Keratinocyte (primary cell): Measurements from ENCODE around the gene PACSIN2. TPM values are rescaled to one million over a fixed set of nuclear protein-coding genes. Genes with fewer than 3 reads are reported as not detected.

Experiments
- DNase-seq: peaks from one replicate; pipeline ENCODE4 v3.0.0-alpha.2; 2011; ENCODE audit warnings: low read depth, missing footprints, low spot score
- FAIRE-seq: peaks from 2 replicates; lab custom pipeline; 2011; peaks lifted over from hg19 to GRCh38; lab: Jason Lieb, UNC
- H2AFZ ChIP-seq: 2 replicates; pipeline ENCODE4 v1.6.0; 2012; ENCODE audit warnings: low read length, control low read depth, inconsistent platforms; ENCODE audit not compliant: control insufficient read depth
- H3K27ac ChIP-seq: 2 replicates; pipeline ENCODE4 v1.5.1; 2011; ENCODE audit warnings: low read length; ENCODE audit not compliant: control insufficient read depth, insufficient read depth
- H3K27me3 ChIP-seq: 3 replicates; pipeline ENCODE4 v1.6.0; 2011; ENCODE audit warnings: low read length; ENCODE audit not compliant: control insufficient read depth, insufficient read depth; ENCODE audit errors: extremely low read depth
- H3K36me3 ChIP-seq, 2 experiments: 2 replicates in 1 of 2; 3 replicates in 1 of 2; pipeline ENCODE4 v1.5.1; 2011; ENCODE audit warnings: low read length in 2 of 2, mild to moderate bottlenecking in 1 of 2; ENCODE audit not compliant: control insufficient read depth in 2 of 2, insufficient read depth in 2 of 2; ENCODE audit errors: extremely low read depth in 1 of 2
- H3K4me1 ChIP-seq: 3 replicates; pipeline ENCODE4 v1.5.1; 2011; ENCODE audit warnings: low read length; ENCODE audit not compliant: control insufficient read depth, insufficient read depth; ENCODE audit errors: extremely low read depth
- H3K4me2 ChIP-seq: 3 replicates; pipeline ENCODE4 v1.6.0; 2011; ENCODE audit warnings: low read depth, low read length; ENCODE audit not compliant: control insufficient read depth, insufficient read depth; ENCODE audit errors: extremely low read depth
- H3K4me3 ChIP-seq, 3 experiments: fragments of 200-600 bp in 1 of 3; sonication (generic) in 1 of 3; 2 replicates in 2 of 3; 3 replicates in 1 of 3; pipeline ENCODE4 v1.5.1; 2011 to 2016; ENCODE audit warnings: low read length in 3 of 3, mild to moderate bottlenecking in 3 of 3, control low read depth in 2 of 3, inconsistent platforms in 1 of 3, low read depth in 1 of 3, mixed read lengths in 1 of 3, mixed run types in 1 of 3, moderate library complexity in 1 of 3; ENCODE audit not compliant: control insufficient read depth in 2 of 3, insufficient read depth in 2 of 3; ENCODE audit errors: extremely low read depth in 1 of 3
- H3K79me2 ChIP-seq: 2 replicates; pipeline ENCODE4 v1.6.0; 2012; ENCODE audit warnings: low read length; ENCODE audit not compliant: control insufficient read depth, insufficient read depth
- H3K9ac ChIP-seq: 3 replicates; pipeline ENCODE4 v1.6.0; 2011; ENCODE audit warnings: low read length; ENCODE audit not compliant: control insufficient read depth, insufficient read depth; ENCODE audit errors: extremely low read depth
- H3K9me1 ChIP-seq: 3 replicates; pipeline ENCODE4 v1.6.0; 2011; ENCODE audit warnings: low read length; ENCODE audit not compliant: control insufficient read depth, insufficient read depth; ENCODE audit errors: extremely low read depth
- H3K9me3 ChIP-seq: 2 replicates; pipeline ENCODE4 v1.5.1; 2012; ENCODE audit warnings: low read depth, low read length; ENCODE audit not compliant: control insufficient read depth
- H4K20me1 ChIP-seq: 3 replicates; pipeline ENCODE4 v1.6.0; 2011; ENCODE audit warnings: low read length; ENCODE audit not compliant: control insufficient read depth, insufficient read depth; ENCODE audit errors: extremely low read depth
- CTCF ChIP-seq, 3 experiments: IDR thresholded peaks in 1 of 3; conservative IDR thresholded peaks in 1 of 3; optimal IDR thresholded peaks in 1 of 3; 2 replicates in 2 of 3; 3 replicates in 1 of 3; pipeline versions ENCODE3 to v1.5.1; 2011; ENCODE audit warnings: low read length in 3 of 3, mild to moderate bottlenecking in 3 of 3, moderate library complexity in 2 of 3, control low read depth in 1 of 3, inconsistent platforms in 1 of 3; ENCODE audit not compliant: insufficient read depth in 2 of 3; ENCODE audit errors: extremely low read depth in 1 of 3
- EZH2 ChIP-seq: IDR thresholded peaks from one replicate; pipeline ENCODE4 v1.6.1; 2012; ENCODE audit warnings: inconsistent platforms, mild to moderate bottlenecking, low read length, moderate library complexity
- dilution Hi-C: fragments of 300-500 bp; cut with MboI; formaldehyde crosslinking; loops from one replicate; pipeline ENCODE4 v1.7.0; 2020; ENCODE audit warnings: low sequenced_read_pairs; ENCODE audit not compliant: extremely low pct_ligation_motif_present
- polyA plus RNA-seq, 5 experiments: library from polyadenylated mRNA; depleted of rRNA in 3 of 5; stranded (reverse) in 3 of 5; stranded (forward) in 1 of 5; unstranded in 1 of 5; fragments of >200 nt; gene quantifications; 1 replicate in 1 of 5; 2 replicates in 3 of 5; 3 replicates in 1 of 5; pipeline versions ENCODE4 v1.2.1 to v1.2.3, GENCODE V29; 2011 to 2012; ENCODE audit warnings: missing spikeins in 2 of 5, low read depth in 1 of 5, low replicate concordance in 1 of 5

Gene PACSIN2
- polyA plus RNA-seq, 1 donor (not counting 4 experiments of a cell fraction or from before 2014, with no cell fraction given): 55.5 TPM

- peak overlapping the region; percentile 22 for H3K4me2 ChIP-seq
- H3K9ac ChIP-seq: no peak overlapping the region
- H3K4me3 ChIP-seq: no peak overlapping the region
- peaks cover 18% of the 10 kb centered on the region for H3K9me1 ChIP-seq
- TF ChIP-seq EZH2 (no peak), CTCF (optimal IDR thresholded peaks at IDR 0.05 in 1 of 3, IDR thresholded peaks at IDR 0.05 in 1 of 3, conservative IDR thresholded peaks at IDR 0.05 in 1 of 3; ENCODE audit: extremely low read depth in 1 of 3, insufficient read depth in 2 of 3, low read length in 3 of 3) (no peak)
- H3K27me3 ChIP-seq: no peaks in the 10 kb centered on the region
- H3K27ac ChIP-seq: no peak overlapping the region
- H3K4me1 ChIP-seq: peaks cover 44% of the 10 kb centered on the region
- FAIRE-seq (peak; percentile 76), DNase-seq (no peak)
- peaks cover 98% of the 10 kb centered on the region for H3K79me2 ChIP-seq
- no peaks in the 10 kb centered on the region for H3K9me3 ChIP-seq
- dilution Hi-C loops: no loop called here
- peaks cover 8% of the 10 kb centered on the region for H4K20me1 ChIP-seq
- peaks cover 0 to 3% of the 10 kb centered on the region in 2 experiments for H3K36me3 ChIP-seq
- no peak overlapping the region for H2AFZ ChIP-seq
Measured at GRCh38 chr22:43007519-43008102, 7.3 kb downstream of the PACSIN2 start.

- Histone ChIP-seq H3K27me3 (no peaks in the 10 kb centered on the region), H3K27ac (no peak overlapping the region), H3K36me3 (peaks cover 0 to 3% of the 10 kb centered on the region in 2 experiments), H3K4me1 (peaks cover 52% of the 10 kb centered on the region), H3K4me3 (no peak overlapping the region), H3K9me3 (no peaks in the 10 kb centered on the region), H4K20me1 (peaks cover 11% of the 10 kb centered on the region), H3K9me1 (peaks cover 21% of the 10 kb centered on the region), H3K79me2 (peaks cover 93% of the 10 kb centered on the region), H3K9ac (no peak overlapping the region), H3K4me2 (no peak overlapping the region), H2AFZ (no peak overlapping the region)
- TF ChIP-seq EZH2 (no peak), CTCF (optimal IDR thresholded peaks at IDR 0.05 in 1 of 3, IDR thresholded peaks at IDR 0.05 in 1 of 3, conservative IDR thresholded peaks at IDR 0.05 in 1 of 3; ENCODE audit: extremely low read depth in 1 of 3, insufficient read depth in 2 of 3, low read length in 3 of 3) (no peak)
- FAIRE-seq (no peak), DNase-seq (no peak)
- dilution Hi-C loops: no loop called here
Measured at GRCh38 chr22:43006753-43007152, 8.2 kb downstream of the PACSIN2 start.
